Gastrocnemius medialis (tissue), 4 donors: ENCODE results near the gene NFAT5. TPM values are rescaled to one million over a fixed set of nuclear protein-coding genes. Genes with fewer than 3 reads are reported as not detected.
"Not testable (repeated sequence)": the region's sequence is repeated elsewhere in the genome, so short reads cannot be mapped to it uniquely, and the experiment has no call there.

Experiments
- ATAC-seq, 2 donors: fragments of 150-250 bp; one replicate each; pipeline ENCODE4 v1.9.1; 2016
- DNase-seq, 2 donors: peaks; one replicate each; pipeline ENCODE4 v3.0.0-alpha.2; 2019
- H3K27ac ChIP-seq, 4 donors: fragments of 200-600 bp; sonication (generic); 1 replicate in 1 of 4; 2 replicates in 3 of 4; pipeline ENCODE4 v1.5.1; 2016 to 2018; ENCODE audit warnings: mild to moderate bottlenecking in 2 of 4, moderate library complexity in 1 of 4
- H3K27me3 ChIP-seq, 3 donors: fragments of 200-600 bp; sonication (generic) in 2 of 3; 1 replicate in 1 of 3; 2 replicates in 2 of 3; pipeline versions ENCODE4 v1.5.1 to v1.6.0; 2016 to 2019; ENCODE audit warnings: mild to moderate bottlenecking in 1 of 3, moderate library complexity in 1 of 3
- H3K36me3 ChIP-seq, 2 donors: fragments of 200-600 bp; sonication (generic) in 1 of 2; one replicate each; pipeline ENCODE4 v1.5.1; 2017 to 2018
- H3K4me1 ChIP-seq, 2 donors: fragments of 200-600 bp; sonication (generic) in 1 of 2; one replicate each; pipeline ENCODE4 v1.5.1; 2016 to 2017; ENCODE audit warnings: mild to moderate bottlenecking in 2 of 2
- H3K4me3 ChIP-seq, 4 donors: fragments of 200-600 bp; sonication (generic) in 3 of 4; 1 replicate in 1 of 4; 2 replicates in 3 of 4; pipeline ENCODE4 v1.5.1; 2016 to 2019; ENCODE audit warnings: mild to moderate bottlenecking in 2 of 4
- H3K9me3 ChIP-seq, 3 donors: fragments of 200-600 bp; sonication (generic) in 2 of 3; 1 replicate in 1 of 3; 2 replicates in 2 of 3; pipeline ENCODE4 v1.5.1; 2016 to 2019
- POLR2A ChIP-seq, 2 donors: fragments of 450-650 bp; IDR thresholded peaks; one replicate each; pipeline ENCODE4 v1.6.1; 2017; ENCODE audit warnings: antibody characterized with exemption in 2 of 2, mild to moderate bottlenecking in 2 of 2, moderate library complexity in 2 of 2
- in situ Hi-C, 4 donors: fragments of 200-750 bp; cut with MboI; loops; one replicate each; pipeline versions ENCODE4 v1.15.0 to v1.8.0; 2017; ENCODE audit warnings: low sequenced_read_pairs in 4 of 4
- intact Hi-C: fragments of 100-400 bp; cut with DNase I; formaldehyde crosslinking; loops from one replicate; pipeline ENCODE4 v1.15.1; 2023; ENCODE audit warnings: low total_unique reads
- total RNA-seq, 4 donors: library from RNA; depleted of rRNA; stranded (reverse); fragments of >200 nt; gene quantifications; one replicate each; pipeline versions ENCODE4 v1.1.0 to v1.2.3, GENCODE V29; 2016
- TF ChIP-seq, protein P1 (sequence below), 5 experiments: fragments of 450-650 bp in 3 of 5; fragments of 200-600 bp in 2 of 5; sonication (generic) in 2 of 5; IDR thresholded peaks in 4 of 5; conservative IDR thresholded peaks in 1 of 5; 1 replicate in 4 of 5; 2 replicates in 1 of 5; pipeline ENCODE4 v1.5.1; 2016 to 2019; ENCODE audit warnings: antibody characterized with exemption in 5 of 5, mild to moderate bottlenecking in 3 of 5, moderate library complexity in 3 of 5

The NFAT5 gene
- total RNA-seq, 4 donors from 2014 or later: 14.4 to 34.2 (median 18.4) TPM

DNA sequence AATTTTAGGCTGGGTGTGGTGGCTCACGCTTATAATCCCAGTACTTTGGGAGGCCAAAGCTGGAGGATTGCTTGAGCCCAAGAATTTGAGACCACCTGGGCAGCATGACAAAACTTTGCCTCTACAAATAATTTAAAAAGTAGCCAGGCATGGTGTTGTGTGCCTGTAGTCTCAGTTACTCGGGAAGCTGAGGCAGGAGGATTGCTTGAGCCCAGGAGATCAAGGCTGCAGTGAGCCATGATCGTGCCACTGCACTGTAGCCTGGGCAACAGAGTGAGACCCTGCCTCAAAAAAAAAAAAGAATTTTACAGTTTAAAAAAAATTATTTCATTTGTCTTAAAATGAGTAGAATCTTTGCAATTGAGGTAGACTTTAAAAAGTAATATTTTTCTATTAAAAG, 78.2 kb downstream of the NFAT5 start:
- ATAC-seq, intact Hi-C loops, in situ Hi-C loops, H3K4me3 ChIP-seq, H3K4me1 ChIP-seq, H3K27me3 ChIP-seq, DNase-seq, H3K27ac ChIP-seq, H3K9me3 ChIP-seq: not testable (repeated sequence)
- H3K36me3 ChIP-seq: peaks cover 0 to 22% of the 10 kb centered on the region in 2 donors

DNA sequence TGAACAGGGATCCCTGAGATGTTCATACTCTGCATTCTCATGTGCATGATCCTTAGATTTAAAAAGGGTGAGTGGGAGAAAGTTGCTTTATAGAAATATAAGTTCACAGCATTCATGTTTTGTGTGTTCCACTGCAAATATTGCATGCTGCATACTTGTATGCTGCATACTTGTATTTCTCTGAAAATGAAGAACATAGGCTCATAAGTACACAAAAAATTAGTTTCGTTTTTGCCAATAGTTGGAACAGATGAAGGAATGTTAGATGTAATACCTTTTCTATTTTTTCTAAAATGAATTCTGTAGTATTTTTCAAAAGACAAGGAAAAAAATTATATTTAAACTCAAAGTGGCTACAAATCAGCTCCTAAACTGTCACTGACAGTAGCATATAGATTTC, 79.0 kb downstream of the NFAT5 start:
- in situ Hi-C loops (no loop called here), intact Hi-C loops (no loop called here)
- H3K27me3 ChIP-seq: no peaks in the 10 kb centered on the region
- no peaks in the 10 kb centered on the region for H3K9me3 ChIP-seq
- ATAC-seq: no peak
- no peak overlapping the region for H3K4me3 ChIP-seq
- no peak for DNase-seq
- H3K27ac ChIP-seq: no peak overlapping the region
- no peaks in the 10 kb centered on the region for H3K4me1 ChIP-seq
- H3K36me3 ChIP-seq: peaks cover 0 to 27% of the 10 kb centered on the region in 2 donors
- TF ChIP-seq, protein P1, sequence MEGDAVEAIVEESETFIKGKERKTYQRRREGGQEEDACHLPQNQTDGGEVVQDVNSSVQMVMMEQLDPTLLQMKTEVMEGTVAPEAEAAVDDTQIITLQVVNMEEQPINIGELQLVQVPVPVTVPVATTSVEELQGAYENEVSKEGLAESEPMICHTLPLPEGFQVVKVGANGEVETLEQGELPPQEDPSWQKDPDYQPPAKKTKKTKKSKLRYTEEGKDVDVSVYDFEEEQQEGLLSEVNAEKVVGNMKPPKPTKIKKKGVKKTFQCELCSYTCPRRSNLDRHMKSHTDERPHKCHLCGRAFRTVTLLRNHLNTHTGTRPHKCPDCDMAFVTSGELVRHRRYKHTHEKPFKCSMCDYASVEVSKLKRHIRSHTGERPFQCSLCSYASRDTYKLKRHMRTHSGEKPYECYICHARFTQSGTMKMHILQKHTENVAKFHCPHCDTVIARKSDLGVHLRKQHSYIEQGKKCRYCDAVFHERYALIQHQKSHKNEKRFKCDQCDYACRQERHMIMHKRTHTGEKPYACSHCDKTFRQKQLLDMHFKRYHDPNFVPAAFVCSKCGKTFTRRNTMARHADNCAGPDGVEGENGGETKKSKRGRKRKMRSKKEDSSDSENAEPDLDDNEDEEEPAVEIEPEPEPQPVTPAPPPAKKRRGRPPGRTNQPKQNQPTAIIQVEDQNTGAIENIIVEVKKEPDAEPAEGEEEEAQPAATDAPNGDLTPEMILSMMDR (IDR thresholded peaks at IDR 0.05 in 4 of 5, conservative IDR thresholded peaks at IDR 0.05 in 1 of 5): no peak
- TF ChIP-seq POLR2A (IDR thresholded peaks at IDR 0.05): no peak

DNA sequence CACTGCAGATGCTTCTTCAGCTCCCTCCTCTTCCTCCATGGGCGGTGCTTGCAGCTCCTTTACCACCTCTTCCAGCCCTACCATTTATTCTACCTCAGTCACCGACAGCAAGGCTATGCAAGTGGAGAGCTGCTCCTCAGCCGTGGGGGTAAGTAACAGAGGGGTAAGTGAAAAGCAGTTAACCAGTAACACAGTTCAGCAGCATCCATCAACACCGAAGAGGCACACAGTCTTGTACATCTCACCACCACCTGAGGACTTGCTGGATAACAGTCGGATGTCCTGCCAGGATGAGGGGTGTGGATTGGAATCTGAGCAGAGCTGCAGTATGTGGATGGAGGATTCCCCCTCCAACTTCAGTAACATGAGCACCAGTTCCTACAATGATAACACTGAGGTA, 81.3 kb downstream of the NFAT5 start:
- in situ Hi-C loops (no loop called here), intact Hi-C loops (no loop called here)
- peaks cover 0 to 35% of the 10 kb centered on the region in 2 donors for H3K36me3 ChIP-seq
- H3K9me3 ChIP-seq: no peaks in the 10 kb centered on the region
- H3K4me1 ChIP-seq: no peaks in the 10 kb centered on the region
- DNase-seq: no peak
- ATAC-seq: no peak
- no peak for TF ChIP-seq POLR2A (IDR thresholded peaks at IDR 0.05)
- TF ChIP-seq, protein P1 (IDR thresholded peaks at IDR 0.05 in 4 of 5, conservative IDR thresholded peaks at IDR 0.05 in 1 of 5): no peak
- no peak overlapping the region for H3K4me3 ChIP-seq
- H3K27ac ChIP-seq: no peak overlapping the region
- no peaks in the 10 kb centered on the region for H3K27me3 ChIP-seq

DNA sequence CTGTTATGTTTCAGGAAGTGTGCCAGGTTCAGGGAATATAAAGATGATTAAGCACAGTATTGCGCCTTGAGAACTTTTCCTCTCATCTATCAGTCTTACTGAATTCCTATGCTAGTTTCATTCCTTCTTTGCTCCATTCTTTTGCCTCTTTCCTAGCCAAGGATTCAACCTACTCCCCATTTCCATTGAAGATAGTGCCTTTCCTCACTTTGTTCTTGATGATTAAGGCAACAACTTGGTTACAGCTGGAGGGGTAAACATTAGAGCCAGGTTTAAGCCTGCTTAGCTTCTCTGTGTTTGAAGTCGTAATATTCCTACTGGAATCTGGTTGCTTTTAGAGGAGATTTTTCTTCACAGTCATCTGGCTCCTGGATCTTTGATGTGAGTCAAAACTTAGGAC, 85.5 kb downstream of the NFAT5 start:
- no peak overlapping the region for H3K27ac ChIP-seq

DNA sequence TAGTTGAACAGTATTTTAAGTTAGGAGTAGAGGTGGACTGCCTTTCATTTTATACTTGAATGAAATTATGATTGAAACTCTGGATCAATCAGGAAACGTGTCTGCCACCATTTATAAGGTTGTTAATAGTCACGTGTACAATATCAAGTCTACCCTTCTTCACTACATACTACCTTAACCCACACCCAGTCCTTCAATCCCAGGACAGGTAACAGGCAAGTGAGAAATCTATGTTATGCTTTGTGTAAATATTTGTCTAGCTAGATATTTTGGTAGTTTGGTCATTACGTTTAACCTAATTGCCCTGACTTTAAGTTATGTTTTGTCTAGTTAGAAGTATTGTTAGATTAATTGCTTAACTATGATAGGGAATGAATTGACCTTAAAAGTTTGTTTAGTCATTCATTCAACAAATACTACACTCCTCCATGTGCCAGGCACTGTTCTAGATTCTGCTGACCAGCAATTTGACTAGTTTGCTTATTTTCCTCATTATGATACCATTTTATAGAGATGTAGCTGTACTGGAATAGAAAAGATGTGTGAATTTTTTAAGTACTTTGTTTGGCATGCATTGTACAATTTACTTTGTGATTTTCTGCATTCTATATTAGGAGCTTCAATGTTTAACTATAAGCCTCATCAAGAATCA, 88.6 kb downstream of the NFAT5 start:
- Histone ChIP-seq H3K4me1 (no peaks in the 10 kb centered on the region), H3K36me3 (peaks cover 0 to 68% of the 10 kb centered on the region in 2 donors), H3K4me3 (no peak overlapping the region), H3K27ac (no peak overlapping the region), H3K27me3 (no peaks in the 10 kb centered on the region), H3K9me3 (no peaks in the 10 kb centered on the region)
- no peak for ATAC-seq
- no peak for TF ChIP-seq POLR2A (IDR thresholded peaks at IDR 0.05)
- TF ChIP-seq, protein P1 (IDR thresholded peaks at IDR 0.05 in 4 of 5, conservative IDR thresholded peaks at IDR 0.05 in 1 of 5): no peak
- in situ Hi-C loops: loop anchor here in 1 of 4 donors (25.0 kb wide), 1 partner anchor 608 kb away; the partner anchor contains the start of gene EXOSC6
- DNase-seq: no peak
- intact Hi-C loops: no loop called here

More for the DNA sequence above, 85.5 kb downstream of the NFAT5 start:
- in situ Hi-C loops (loop anchor here in 1 of 4 donors (25.0 kb wide), 1 partner anchor 611 kb away; the partner anchor contains the start of gene EXOSC6), intact Hi-C loops (no loop called here)
- TF ChIP-seq POLR2A (IDR thresholded peaks at IDR 0.05): no peak
- TF ChIP-seq, protein P1 (IDR thresholded peaks at IDR 0.05 in 4 of 5, conservative IDR thresholded peaks at IDR 0.05 in 1 of 5): no peak
- ATAC-seq: no peak
- no peaks in the 10 kb centered on the region for H3K4me1 ChIP-seq
- no peak overlapping the region for H3K4me3 ChIP-seq
- no peaks in the 10 kb centered on the region for H3K27me3 ChIP-seq
- H3K9me3 ChIP-seq: no peaks in the 10 kb centered on the region
- DNase-seq: no peak
- H3K36me3 ChIP-seq: peaks cover 0 to 67% of the 10 kb centered on the region in 2 donors
